Measurements from ENCODE around the gene IL19. TPM values are rescaled to one million over a fixed set of nuclear protein-coding genes. Genes with fewer than 3 reads are reported as not detected.
"Not testable (repeated sequence)": the region's sequence is repeated elsewhere in the genome, so short reads cannot be mapped to it uniquely, and the experiment has no call there.

Gene IL19
- total RNA-seq, 1 experiment from 2014 or later: not detected

DNA sequence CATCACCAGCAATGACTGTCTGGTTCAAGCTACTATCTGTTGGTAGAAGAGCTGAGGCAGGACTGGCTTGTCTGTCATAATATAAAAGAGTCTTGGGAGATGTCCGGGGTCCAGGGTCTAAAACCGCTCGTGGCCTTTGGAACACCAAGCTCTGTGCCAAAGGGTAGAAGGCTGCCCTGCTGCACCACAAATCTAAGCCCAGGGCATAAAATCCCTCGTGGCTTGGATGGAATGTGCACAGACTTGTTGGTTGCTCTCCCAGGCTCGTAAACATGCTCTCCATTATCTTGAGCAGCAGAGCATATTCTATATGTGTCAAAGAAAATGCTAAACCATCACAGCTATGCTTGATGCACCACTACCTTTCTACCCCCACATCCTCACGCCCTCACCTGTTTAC is 8.3 kb downstream of the IL19 start:
- not testable (repeated sequence) for H3K9me3 ChIP-seq (replicated peaks); H3K27me3 ChIP-seq; DNase-seq; H3K27ac ChIP-seq; H3K4me3 ChIP-seq; H3K36me3 ChIP-seq
- H3K4me1 ChIP-seq: peaks cover 10% of the 10 kb centered on the region

GRCh38 chr1:206779638-206780037 is 9.1 kb downstream of the IL19 start:
- H3K27me3 ChIP-seq: peaks cover 6% of the 10 kb centered on the region; the same call in 1 of the 2 replicates
- H3K9me3 ChIP-seq (replicated peaks): no peaks in the 10 kb centered on the region
- H3K27ac ChIP-seq: no peak overlapping the region

GRCh38 chr1:206782448-206782847 is 11.9 kb downstream of the IL19 start:
- DNase-seq: peak; percentile 75 to 79
- Histone ChIP-seq H3K9me3 (replicated peaks) (no peaks in the 10 kb centered on the region), H3K4me3 (no peak overlapping the region), H3K36me3 (no peaks in the 10 kb centered on the region), H3K27me3 (no peaks in the 10 kb centered on the region), H3K4me1 (peaks cover 20% of the 10 kb centered on the region), H3K27ac (no peak overlapping the region)

More at GRCh38 chr1:206779638-206780037, 9.1 kb downstream of the IL19 start:
- Histone ChIP-seq H3K4me1 (peaks cover 10% of the 10 kb centered on the region), H3K4me3 (no peak overlapping the region), H3K36me3 (no peaks in the 10 kb centered on the region)
- no peak for DNase-seq

- H3K27me3 ChIP-seq: no peaks in the 10 kb centered on the region
- peaks cover 20% of the 10 kb centered on the region for H3K4me1 ChIP-seq
- H3K4me3 ChIP-seq: no peak overlapping the region
- no peak for DNase-seq
- H3K36me3 ChIP-seq: no peaks in the 10 kb centered on the region
- H3K27ac ChIP-seq: no peak overlapping the region
- no peaks in the 10 kb centered on the region for H3K9me3 ChIP-seq (replicated peaks)
Observed at GRCh38 chr1:206783506-206783905, 12.9 kb downstream of the IL19 start.

DNA sequence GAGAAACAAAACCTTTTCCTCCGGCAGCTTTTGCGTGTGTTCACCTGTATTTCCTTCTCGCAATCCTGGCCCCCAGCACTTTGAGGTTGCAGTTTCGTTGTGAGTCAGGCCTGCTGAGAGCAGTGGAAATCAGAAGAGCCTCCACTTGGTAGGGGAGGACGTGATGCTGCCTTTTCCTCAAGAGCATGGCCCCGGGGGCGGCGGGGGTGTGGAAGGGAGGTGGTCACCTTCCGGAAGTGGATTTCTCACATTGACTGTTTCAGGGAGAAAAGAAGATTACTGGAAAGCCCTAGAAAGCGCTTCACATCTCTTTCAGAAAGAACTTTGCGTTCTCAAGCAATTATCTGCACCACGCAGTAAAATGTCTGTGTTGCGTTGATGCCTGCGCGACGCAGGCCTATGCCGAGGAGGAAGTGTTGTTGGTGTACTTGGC is 13.9 kb downstream of the IL19 start:
- Histone ChIP-seq H3K27ac (no peak overlapping the region), H3K4me3 (no peak overlapping the region), H3K4me1 (peaks cover 20% of the 10 kb centered on the region), H3K36me3 (no peaks in the 10 kb centered on the region), H3K27me3 (no peaks in the 10 kb centered on the region), H3K9me3 (replicated peaks) (no peaks in the 10 kb centered on the region)
- DNase-seq: no peak

GRCh38 chr1:206785182-206785765 is 14.7 kb downstream of the IL19 start:
- DNase-seq: peak; percentile 34 to 59
- H3K4me1 ChIP-seq: peaks cover 20% of the 10 kb centered on the region
- H3K9me3 ChIP-seq (replicated peaks): no peaks in the 10 kb centered on the region
- no peaks in the 10 kb centered on the region for H3K27me3 ChIP-seq
- no peak overlapping the region for H3K4me3 ChIP-seq
- H3K27ac ChIP-seq: no peak overlapping the region
- no peaks in the 10 kb centered on the region for H3K36me3 ChIP-seq

DNA sequence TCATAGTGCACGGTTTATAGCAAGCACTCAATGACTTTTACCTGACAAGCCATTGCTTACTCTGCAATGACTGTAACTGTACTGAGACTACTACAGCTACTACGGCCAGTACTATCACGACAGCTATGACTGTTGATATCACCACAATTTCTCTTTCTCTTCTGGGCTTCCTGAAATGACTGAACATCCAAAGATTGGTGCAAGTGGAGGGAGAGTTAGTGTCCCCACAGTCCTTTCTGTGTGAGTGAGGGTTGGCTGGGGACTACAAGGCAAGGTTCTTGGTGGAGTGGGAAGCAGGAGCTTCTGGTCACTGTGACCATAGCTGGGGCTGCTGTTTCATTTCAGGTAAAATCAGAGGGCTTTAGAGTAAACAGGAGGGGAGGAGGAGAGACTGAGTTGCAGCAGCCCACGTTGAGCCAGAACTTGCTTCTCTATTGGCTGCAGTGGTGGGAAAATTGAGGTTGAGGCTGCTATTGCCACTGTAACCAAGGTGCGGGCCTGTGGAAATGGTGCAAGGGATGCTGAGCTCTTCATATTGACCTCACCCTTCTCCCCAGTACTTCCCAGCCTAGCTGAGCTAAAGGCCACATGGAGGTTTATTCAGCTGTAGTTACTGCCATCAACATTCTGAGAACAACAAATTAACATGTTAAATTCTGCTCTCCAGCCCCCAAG is 15.8 kb downstream of the IL19 start:
- no peaks in the 10 kb centered on the region for H3K9me3 ChIP-seq (replicated peaks)
- H3K4me3 ChIP-seq: no peak overlapping the region
- no peak overlapping the region for H3K27ac ChIP-seq
- peaks cover 20% of the 10 kb centered on the region for H3K4me1 ChIP-seq
- DNase-seq: no peak
- H3K27me3 ChIP-seq: no peaks in the 10 kb centered on the region
- no peaks in the 10 kb centered on the region for H3K36me3 ChIP-seq

DNA sequence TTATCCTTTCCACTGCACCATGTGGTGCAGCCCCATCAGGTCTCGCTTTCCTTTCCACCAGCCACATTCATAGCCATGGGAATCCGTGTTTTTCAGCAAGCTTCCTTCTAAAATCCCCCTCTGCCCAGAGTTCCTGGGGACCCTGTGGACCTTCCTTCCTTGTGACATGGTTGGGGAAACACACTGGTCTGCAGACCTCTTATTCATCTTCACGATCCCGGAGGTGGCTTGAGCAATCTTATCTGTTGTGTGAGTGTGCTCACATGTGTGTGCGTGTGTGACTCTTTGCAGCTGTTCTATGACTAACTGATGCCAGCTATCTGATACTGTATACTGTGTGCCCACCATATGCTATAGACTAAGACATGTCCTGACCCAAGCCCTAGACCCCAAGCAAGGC is 17.3 kb downstream of the IL19 start:
- H3K27ac ChIP-seq: no peak overlapping the region
- no peaks in the 10 kb centered on the region for H3K36me3 ChIP-seq
- H3K9me3 ChIP-seq (replicated peaks): no peaks in the 10 kb centered on the region
- H3K4me1 ChIP-seq: peaks cover 13% of the 10 kb centered on the region
- H3K27me3 ChIP-seq: no peaks in the 10 kb centered on the region
- no peak overlapping the region for H3K4me3 ChIP-seq
- DNase-seq: peak in 1 of 2 experiments; percentile 24

DNA sequence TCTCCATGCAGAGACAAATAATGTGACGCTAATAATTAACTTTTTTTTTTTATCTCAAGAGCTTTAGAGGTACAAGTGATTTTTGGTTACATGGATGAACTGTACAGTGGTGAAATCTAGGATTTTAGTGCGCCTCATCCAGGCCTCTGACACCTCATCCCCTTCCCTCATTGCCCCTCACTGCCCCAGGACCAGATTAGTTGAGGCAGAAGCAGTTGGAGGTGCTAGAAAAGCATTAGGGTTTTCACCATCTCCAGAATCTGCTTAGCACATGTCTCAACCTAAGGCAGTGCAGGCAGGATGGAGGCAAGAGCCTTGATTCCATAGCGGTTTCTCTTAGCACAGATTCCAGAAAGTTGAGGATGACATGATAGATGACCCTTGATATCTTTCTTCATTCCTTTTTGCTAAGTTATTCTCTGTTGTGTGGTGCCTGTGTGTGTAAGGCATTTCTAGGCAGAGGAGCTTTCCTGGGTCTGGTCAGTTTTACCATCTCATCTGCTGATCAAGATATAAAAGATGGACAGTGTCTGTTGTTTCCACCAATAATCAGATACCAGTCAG is 18.0 kb downstream of the IL19 start:
- Histone ChIP-seq H3K27ac (no peak overlapping the region), H3K9me3 (replicated peaks) (no peaks in the 10 kb centered on the region), H3K36me3 (no peaks in the 10 kb centered on the region), H3K4me3 (no peak overlapping the region), H3K27me3 (no peaks in the 10 kb centered on the region), H3K4me1 (peaks cover 17% of the 10 kb centered on the region)
- DNase-seq: no peak

DNA sequence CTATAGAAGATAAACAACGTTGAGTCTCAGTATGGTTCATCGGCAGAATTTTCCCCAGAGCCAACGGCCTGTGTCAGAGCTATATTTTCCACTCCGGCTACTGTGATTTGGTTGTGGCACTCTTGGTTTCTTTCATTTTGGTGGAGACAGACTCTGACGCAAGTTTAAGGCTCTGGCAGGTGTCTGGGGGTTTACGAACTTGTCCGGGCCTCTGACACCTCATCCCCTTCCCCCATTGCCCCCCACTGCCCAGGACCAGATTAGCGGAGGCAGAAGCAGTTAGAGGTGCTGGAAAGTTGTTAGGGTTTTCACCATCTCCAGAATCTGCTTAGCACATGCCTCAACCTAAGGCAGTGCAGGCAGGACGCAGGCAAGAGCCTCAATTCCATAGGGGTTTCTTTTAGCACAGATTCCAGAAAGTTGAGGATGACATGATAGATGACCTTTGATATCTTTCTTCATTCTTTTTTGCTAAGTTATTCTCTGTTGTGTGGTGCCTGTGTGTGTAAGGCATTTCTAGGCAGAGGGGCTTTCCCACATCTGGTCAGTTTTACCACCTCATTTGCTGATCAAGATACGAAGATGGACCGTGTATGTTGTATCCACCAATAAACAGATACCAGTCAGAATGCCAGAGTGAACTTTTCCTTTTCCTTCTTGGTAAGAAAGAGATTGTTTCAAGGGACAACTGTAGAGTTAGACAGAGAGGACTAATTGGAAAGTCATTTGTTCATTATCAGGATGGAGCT is 20.1 kb downstream of the IL19 start:
- Histone ChIP-seq H3K36me3 (no peaks in the 10 kb centered on the region), H3K4me3 (no peak overlapping the region), H3K27ac (no peak overlapping the region), H3K4me1 (peaks cover 13% of the 10 kb centered on the region), H3K27me3 (no peaks in the 10 kb centered on the region), H3K9me3 (replicated peaks) (no peaks in the 10 kb centered on the region)
- DNase-seq: no peak

DNA sequence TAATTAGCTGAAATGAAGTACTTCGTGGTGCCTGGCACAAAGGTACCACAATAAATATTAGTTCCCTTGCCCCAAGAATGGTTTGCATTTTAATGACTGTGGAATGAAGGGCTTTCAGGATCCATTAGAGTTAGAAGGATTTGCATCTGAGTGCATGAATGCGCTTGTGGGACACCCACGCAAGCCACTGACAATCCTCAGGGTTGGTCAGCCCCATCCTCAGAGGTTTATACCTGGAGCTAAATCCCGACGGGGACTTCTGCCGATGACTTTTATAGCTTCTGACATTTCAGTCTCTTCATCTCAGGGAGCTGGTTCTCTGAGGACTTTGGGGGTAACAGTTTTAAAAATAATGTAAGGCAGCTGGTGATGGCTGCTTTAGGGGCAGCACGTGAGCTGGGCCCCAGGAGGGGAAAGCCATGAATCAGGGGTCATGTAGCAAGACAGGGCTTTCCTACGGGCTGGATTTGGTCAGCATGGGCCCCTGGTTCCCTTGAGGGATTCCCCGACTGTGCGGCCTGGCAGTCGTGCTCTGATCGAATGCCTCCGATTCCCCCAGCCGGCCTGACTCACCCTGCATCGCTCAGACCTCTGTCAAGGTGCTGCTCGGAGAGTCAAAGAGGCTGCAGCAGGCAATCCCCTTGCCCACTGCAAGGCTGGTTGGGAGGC is 22.5 kb downstream of the IL19 start:
- Histone ChIP-seq H3K4me3 (no peak overlapping the region), H3K27me3 (no peaks in the 10 kb centered on the region), H3K36me3 (no peaks in the 10 kb centered on the region), H3K27ac (peak overlapping the region; percentile 37; the same call in 1 of the 2 replicates), H3K4me1 (peaks cover 13% of the 10 kb centered on the region), H3K9me3 (replicated peaks) (no peaks in the 10 kb centered on the region)
- peak; percentile 28 to 31 for DNase-seq

- Histone ChIP-seq H3K27ac (peak overlapping the region; percentile 37; the same call in 1 of the 2 replicates), H3K4me1 (peaks cover 13% of the 10 kb centered on the region), H3K4me3 (no peak overlapping the region), H3K27me3 (no peaks in the 10 kb centered on the region), H3K9me3 (replicated peaks) (no peaks in the 10 kb centered on the region), H3K36me3 (no peaks in the 10 kb centered on the region)
- peak; percentile 37 to 48 for DNase-seq
Observed at GRCh38 chr1:206793620-206794019, 23.0 kb downstream of the IL19 start.

GRCh38 chr1:206794294-206794908 is 23.8 kb downstream of the IL19 start:
- no peaks in the 10 kb centered on the region for H3K27me3 ChIP-seq
- H3K27ac ChIP-seq: no peak overlapping the region
- H3K9me3 ChIP-seq (replicated peaks): no peaks in the 10 kb centered on the region
- no peak for DNase-seq
- H3K4me3 ChIP-seq: no peak overlapping the region
- H3K4me1 ChIP-seq: peaks cover 13% of the 10 kb centered on the region
- no peaks in the 10 kb centered on the region for H3K36me3 ChIP-seq

DNA sequence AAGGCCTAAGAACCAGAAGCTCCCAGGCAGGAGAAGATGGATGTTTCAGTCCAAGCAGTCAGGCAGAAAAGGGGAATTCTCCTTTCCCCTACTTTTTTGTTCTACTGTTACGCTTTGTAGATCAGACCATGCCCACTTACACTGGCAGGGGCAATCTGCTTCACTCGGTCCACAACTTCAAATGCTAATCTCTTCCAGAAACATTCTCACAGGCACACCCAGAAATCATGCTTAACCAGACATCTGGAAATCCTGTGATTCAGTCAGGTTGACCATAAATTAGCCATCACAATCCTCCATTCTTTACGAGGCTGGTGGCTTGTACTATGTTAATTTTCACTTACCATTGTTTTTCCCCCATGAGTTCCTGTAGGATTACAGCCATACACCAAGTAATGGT is 25.5 kb downstream of the IL19 start:
- no peak overlapping the region for H3K4me3 ChIP-seq
- no peaks in the 10 kb centered on the region for H3K27me3 ChIP-seq
- no peak for DNase-seq
- no peaks in the 10 kb centered on the region for H3K9me3 ChIP-seq (replicated peaks)
- no peak overlapping the region for H3K27ac ChIP-seq
- no peaks in the 10 kb centered on the region for H3K36me3 ChIP-seq
- H3K4me1 ChIP-seq: peaks cover 13% of the 10 kb centered on the region

Data from SJCRH30 (cell line).